Measurements from ENCODE around the gene HUNK.

The HUNK gene

GRCh38 chr21:31888936-31889371 is 16.1 kb downstream of the HUNK start:
- Histone ChIP-seq H3K79me1 (ENCODE audit: low read length) (no peaks in the 10 kb centered on the region), H2BK120ac (ENCODE audit: insufficient read depth, low read length, poor library complexity) (peak overlapping the region; percentile 89), H3K18ac (ENCODE audit: low read length) (no peak overlapping the region), H3K4me2 (ENCODE audit: low read length) (peak overlapping the region; percentile 65), H2AK5ac (ENCODE audit: low read length) (no peak overlapping the region), H3K9ac (ENCODE audit: low read length) (no peak overlapping the region), H2AFZ (ENCODE audit: insufficient read depth, low read length, poor library complexity) (no peak overlapping the region), H3K36me3 (ENCODE audit: control insufficient read depth in 1 of 2, insufficient read depth in 2 of 2, low read length in 2 of 2) (no peaks in the 10 kb centered on the region), H3K4ac (ENCODE audit: low read depth, low read length) (peak overlapping the region; percentile 49), H3K14ac (ENCODE audit: low read length) (no peak overlapping the region), H3K27ac (ENCODE audit: low read depth, low read length) (peak overlapping the region; percentile 56), H3K4me3 (ENCODE audit: low read depth, low read length) (no peak overlapping the region), H2BK5ac (ENCODE audit: low read depth, low read length, poor library complexity) (no peak overlapping the region), H3K23ac (ENCODE audit: low read length) (no peak overlapping the region), H2BK12ac (ENCODE audit: low read length) (no peak overlapping the region), H3K9me3 (ENCODE audit: insufficient read depth, low read depth, low read length) (no peaks in the 10 kb centered on the region), H4K8ac (ENCODE audit: low read depth, low read length) (peak overlapping the region; percentile 61), H3K79me2 (ENCODE audit: control insufficient read depth, insufficient read depth, low read length, poor library complexity) (no peaks in the 10 kb centered on the region), H4K91ac (ENCODE audit: low read depth, low read length) (no peak overlapping the region), H3K27me3 (ENCODE audit: insufficient read depth, low read length) (no peaks in the 10 kb centered on the region), H3K4me1 (ENCODE audit: control insufficient read depth in 1 of 2, insufficient read depth in 2 of 2, low read length in 2 of 2) (peaks cover 7 to 13% of the 10 kb centered on the region in 2 experiments), H4K12ac (ENCODE audit: low read depth, low read length) (no peak overlapping the region)
- WGBS (ENCODE audit: extremely low coverage, insufficient coverage, insufficient read length): no CpG with 5 or more reads among the region's 8 CpGs
- peak; percentile 74 to 88 for DNase-seq

- no peak overlapping the region for H4K12ac ChIP-seq (ENCODE audit: low read depth, low read length)
- no peaks in the 10 kb centered on the region for H3K36me3 ChIP-seq (ENCODE audit: control insufficient read depth in 1 of 2, insufficient read depth in 2 of 2, low read length in 2 of 2)
- no peak overlapping the region for H2AFZ ChIP-seq (ENCODE audit: insufficient read depth, low read length, poor library complexity)
- H3K18ac ChIP-seq (ENCODE audit: low read length): no peak overlapping the region
- no peaks in the 10 kb centered on the region for H3K9me3 ChIP-seq (ENCODE audit: insufficient read depth, low read depth, low read length)
- no peaks in the 10 kb centered on the region for H3K79me1 ChIP-seq (ENCODE audit: low read length)
- no peaks in the 10 kb centered on the region for H3K79me2 ChIP-seq (ENCODE audit: control insufficient read depth, insufficient read depth, low read length, poor library complexity)
- no peak overlapping the region for H3K27ac ChIP-seq (ENCODE audit: low read depth, low read length)
- no peak overlapping the region for H3K23ac ChIP-seq (ENCODE audit: low read length)
- H3K4ac ChIP-seq (ENCODE audit: low read depth, low read length): no peak overlapping the region
- no peak overlapping the region for H4K91ac ChIP-seq (ENCODE audit: low read depth, low read length)
- no peak overlapping the region for H3K14ac ChIP-seq (ENCODE audit: low read length)
- WGBS (ENCODE audit: extremely low coverage, insufficient coverage, insufficient read length): no CpG with 5 or more reads among the region's 2 CpGs
- H2BK12ac ChIP-seq (ENCODE audit: low read length): no peak overlapping the region
- no peak overlapping the region for H3K9ac ChIP-seq (ENCODE audit: low read length)
- no peak overlapping the region for H3K4me2 ChIP-seq (ENCODE audit: low read length)
- no peak overlapping the region for H2AK5ac ChIP-seq (ENCODE audit: low read length)
- H2BK120ac ChIP-seq (ENCODE audit: insufficient read depth, low read length, poor library complexity): no peak overlapping the region
- DNase-seq: no peak
- no peak overlapping the region for H2BK5ac ChIP-seq (ENCODE audit: low read depth, low read length, poor library complexity)
- H3K27me3 ChIP-seq (ENCODE audit: insufficient read depth, low read length): no peaks in the 10 kb centered on the region
- no peak overlapping the region for H3K4me3 ChIP-seq (ENCODE audit: low read depth, low read length)
- peaks cover 8 to 16% of the 10 kb centered on the region in 2 experiments for H3K4me1 ChIP-seq (ENCODE audit: control insufficient read depth in 1 of 2, insufficient read depth in 2 of 2, low read length in 2 of 2)
- no peak overlapping the region for H4K8ac ChIP-seq (ENCODE audit: low read depth, low read length)
Measured at GRCh38 chr21:31889460-31889859, 16.6 kb downstream of the HUNK start.

DNA sequence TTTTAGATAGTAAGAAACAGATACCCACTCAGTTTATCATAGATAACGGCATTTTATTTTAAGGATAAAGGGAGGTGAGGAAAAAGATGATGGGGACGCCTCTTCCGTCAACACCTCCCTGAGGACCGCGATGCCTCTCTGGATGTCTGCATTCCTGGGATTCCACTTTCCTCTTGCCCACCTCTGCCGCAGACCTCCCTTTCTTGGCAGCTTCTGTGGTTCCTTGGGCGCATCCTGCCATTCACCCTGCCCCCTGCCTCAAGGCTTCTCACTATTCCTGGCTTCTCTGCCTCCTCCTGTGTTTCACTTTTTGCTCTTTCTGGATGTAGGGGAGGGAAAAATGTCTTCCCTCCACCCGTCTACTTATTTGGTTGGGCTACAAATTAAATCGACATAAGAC is 19.9 kb downstream of the HUNK start:
- H3K4me1 ChIP-seq (ENCODE audit: control insufficient read depth in 1 of 2, insufficient read depth in 2 of 2, low read length in 2 of 2): peaks cover 15 to 26% of the 10 kb centered on the region in 2 experiments
- H3K4me2 ChIP-seq (ENCODE audit: low read length): peak overlapping the region; percentile 1
- H4K91ac ChIP-seq (ENCODE audit: low read depth, low read length): no peak overlapping the region
- no peak overlapping the region for H2BK120ac ChIP-seq (ENCODE audit: insufficient read depth, low read length, poor library complexity)
- no peak overlapping the region for H2BK5ac ChIP-seq (ENCODE audit: low read depth, low read length, poor library complexity)
- no peak overlapping the region for H2AK5ac ChIP-seq (ENCODE audit: low read length)
- H3K9ac ChIP-seq (ENCODE audit: low read length): no peak overlapping the region
- no peaks in the 10 kb centered on the region for H3K27me3 ChIP-seq (ENCODE audit: insufficient read depth, low read length)
- no peak overlapping the region for H2BK12ac ChIP-seq (ENCODE audit: low read length)
- WGBS (ENCODE audit: extremely low coverage, insufficient coverage, insufficient read length): no CpG with 5 or more reads among the region's 9 CpGs
- H3K14ac ChIP-seq (ENCODE audit: low read length): no peak overlapping the region
- H2AFZ ChIP-seq (ENCODE audit: insufficient read depth, low read length, poor library complexity): no peak overlapping the region
- H4K12ac ChIP-seq (ENCODE audit: low read depth, low read length): no peak overlapping the region
- no peaks in the 10 kb centered on the region for H3K9me3 ChIP-seq (ENCODE audit: insufficient read depth, low read depth, low read length)
- H3K18ac ChIP-seq (ENCODE audit: low read length): no peak overlapping the region
- no peaks in the 10 kb centered on the region for H3K79me2 ChIP-seq (ENCODE audit: control insufficient read depth, insufficient read depth, low read length, poor library complexity)
- H3K36me3 ChIP-seq (ENCODE audit: control insufficient read depth in 1 of 2, insufficient read depth in 2 of 2, low read length in 2 of 2): no peaks in the 10 kb centered on the region
- no peak overlapping the region for H3K23ac ChIP-seq (ENCODE audit: low read length)
- no peak overlapping the region for H3K4me3 ChIP-seq (ENCODE audit: low read depth, low read length)
- H3K79me1 ChIP-seq (ENCODE audit: low read length): no peaks in the 10 kb centered on the region
- no peak overlapping the region for H3K27ac ChIP-seq (ENCODE audit: low read depth, low read length)
- no peak overlapping the region for H4K8ac ChIP-seq (ENCODE audit: low read depth, low read length)
- no peak for DNase-seq
- H3K4ac ChIP-seq (ENCODE audit: low read depth, low read length): no peak overlapping the region

GRCh38 chr21:31893851-31894415 is 21.1 kb downstream of the HUNK start:
- Histone ChIP-seq H4K91ac (ENCODE audit: low read depth, low read length) (no peak overlapping the region), H3K4me1 (ENCODE audit: control insufficient read depth in 1 of 2, insufficient read depth in 2 of 2, low read length in 2 of 2) (peaks cover 17 to 25% of the 10 kb centered on the region in 2 experiments), H3K27ac (ENCODE audit: low read depth, low read length) (no peak overlapping the region), H2BK12ac (ENCODE audit: low read length) (no peak overlapping the region), H3K79me1 (ENCODE audit: low read length) (no peaks in the 10 kb centered on the region), H3K4me2 (ENCODE audit: low read length) (peak overlapping the region; percentile 24), H2AFZ (ENCODE audit: insufficient read depth, low read length, poor library complexity) (no peak overlapping the region), H3K4ac (ENCODE audit: low read depth, low read length) (no peak overlapping the region), H3K9ac (ENCODE audit: low read length) (no peak overlapping the region), H3K9me3 (ENCODE audit: insufficient read depth, low read depth, low read length) (no peaks in the 10 kb centered on the region), H2BK5ac (ENCODE audit: low read depth, low read length, poor library complexity) (no peak overlapping the region), H3K23ac (ENCODE audit: low read length) (no peak overlapping the region), H3K4me3 (ENCODE audit: low read depth, low read length) (no peak overlapping the region), H3K27me3 (ENCODE audit: insufficient read depth, low read length) (no peaks in the 10 kb centered on the region), H4K8ac (ENCODE audit: low read depth, low read length) (no peak overlapping the region), H3K18ac (ENCODE audit: low read length) (no peak overlapping the region), H2AK5ac (ENCODE audit: low read length) (no peak overlapping the region), H3K36me3 (ENCODE audit: control insufficient read depth in 1 of 2, insufficient read depth in 2 of 2, low read length in 2 of 2) (no peaks in the 10 kb centered on the region), H3K79me2 (ENCODE audit: control insufficient read depth, insufficient read depth, low read length, poor library complexity) (no peaks in the 10 kb centered on the region), H2BK120ac (ENCODE audit: insufficient read depth, low read length, poor library complexity) (no peak overlapping the region), H4K12ac (ENCODE audit: low read depth, low read length) (no peak overlapping the region), H3K14ac (ENCODE audit: low read length) (no peak overlapping the region)
- WGBS (ENCODE audit: extremely low coverage, insufficient coverage, insufficient read length): no CpG with 5 or more reads among the region's 6 CpGs
- no peak for DNase-seq

Data from trophoblast cell (in vitro differentiated cells and primary cell).